ENCODE results near the gene KIF26A. TPM values are rescaled to one million over a fixed set of nuclear protein-coding genes. Genes with fewer than 3 reads are reported as not detected.

KIF26A gene
- total RNA-seq, 1 donor from 2014 or later: 0.26 TPM

DNA sequence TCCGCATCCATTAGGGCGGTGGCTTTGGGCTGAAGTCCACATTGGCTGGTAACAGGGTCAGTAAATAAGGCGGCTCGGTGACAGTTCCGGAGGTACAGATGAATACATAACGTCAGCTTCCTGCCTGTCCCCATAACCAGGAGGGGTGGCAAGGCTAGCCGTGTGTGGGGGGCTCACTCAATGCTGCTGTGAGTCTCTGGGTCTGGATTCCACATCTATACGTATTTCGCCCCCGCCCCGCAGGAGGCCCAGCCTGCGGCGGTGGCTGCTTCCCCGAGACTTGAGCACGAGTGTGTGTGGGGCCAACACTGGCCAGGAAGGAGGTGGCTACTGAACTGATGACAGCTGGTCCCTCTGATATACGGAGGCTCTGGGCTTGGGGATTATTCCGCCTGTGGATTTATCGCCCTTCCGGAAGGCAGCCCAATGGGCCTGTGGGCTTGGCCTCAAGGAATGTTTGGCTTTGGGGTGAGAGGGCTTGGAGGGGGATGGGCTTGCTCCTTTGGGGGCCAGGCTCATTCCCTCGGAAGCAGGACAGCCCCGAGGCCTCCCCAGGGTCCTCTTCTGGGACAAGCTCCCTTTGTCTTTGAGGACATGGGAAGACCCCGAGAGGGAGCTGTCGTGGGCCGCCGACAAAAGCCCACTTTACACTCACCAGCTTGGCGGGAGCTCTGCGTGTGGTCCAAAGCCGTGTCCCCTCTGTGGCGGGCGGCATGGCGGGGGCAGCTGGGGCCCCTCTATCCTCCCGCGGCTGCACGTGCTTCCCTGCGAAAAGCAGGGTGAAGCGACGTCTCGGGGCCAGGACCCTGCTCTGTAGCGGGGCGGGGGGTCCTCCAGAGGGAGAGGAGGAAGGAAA lies 82.1 kb downstream of the KIF26A start:
- FAIRE-seq (no peak), DNase-seq (ENCODE audit: low read depth) (no peak)
- Histone ChIP-seq H3K36me3 (ENCODE audit: control insufficient read depth, insufficient read depth, low read length) (no peaks in the 10 kb centered on the region), H3K4me3 (ENCODE audit: low read depth, low read length) (no peak overlapping the region), H3K27me3 (ENCODE audit: control insufficient read depth, insufficient read depth, low read length) (no peaks in the 10 kb centered on the region)
- TF ChIP-seq, protein P1, sequence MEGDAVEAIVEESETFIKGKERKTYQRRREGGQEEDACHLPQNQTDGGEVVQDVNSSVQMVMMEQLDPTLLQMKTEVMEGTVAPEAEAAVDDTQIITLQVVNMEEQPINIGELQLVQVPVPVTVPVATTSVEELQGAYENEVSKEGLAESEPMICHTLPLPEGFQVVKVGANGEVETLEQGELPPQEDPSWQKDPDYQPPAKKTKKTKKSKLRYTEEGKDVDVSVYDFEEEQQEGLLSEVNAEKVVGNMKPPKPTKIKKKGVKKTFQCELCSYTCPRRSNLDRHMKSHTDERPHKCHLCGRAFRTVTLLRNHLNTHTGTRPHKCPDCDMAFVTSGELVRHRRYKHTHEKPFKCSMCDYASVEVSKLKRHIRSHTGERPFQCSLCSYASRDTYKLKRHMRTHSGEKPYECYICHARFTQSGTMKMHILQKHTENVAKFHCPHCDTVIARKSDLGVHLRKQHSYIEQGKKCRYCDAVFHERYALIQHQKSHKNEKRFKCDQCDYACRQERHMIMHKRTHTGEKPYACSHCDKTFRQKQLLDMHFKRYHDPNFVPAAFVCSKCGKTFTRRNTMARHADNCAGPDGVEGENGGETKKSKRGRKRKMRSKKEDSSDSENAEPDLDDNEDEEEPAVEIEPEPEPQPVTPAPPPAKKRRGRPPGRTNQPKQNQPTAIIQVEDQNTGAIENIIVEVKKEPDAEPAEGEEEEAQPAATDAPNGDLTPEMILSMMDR (IDR thresholded peaks at IDR 0.05; ENCODE audit: insufficient read depth, low read length, severe bottlenecking): no peak

DNA sequence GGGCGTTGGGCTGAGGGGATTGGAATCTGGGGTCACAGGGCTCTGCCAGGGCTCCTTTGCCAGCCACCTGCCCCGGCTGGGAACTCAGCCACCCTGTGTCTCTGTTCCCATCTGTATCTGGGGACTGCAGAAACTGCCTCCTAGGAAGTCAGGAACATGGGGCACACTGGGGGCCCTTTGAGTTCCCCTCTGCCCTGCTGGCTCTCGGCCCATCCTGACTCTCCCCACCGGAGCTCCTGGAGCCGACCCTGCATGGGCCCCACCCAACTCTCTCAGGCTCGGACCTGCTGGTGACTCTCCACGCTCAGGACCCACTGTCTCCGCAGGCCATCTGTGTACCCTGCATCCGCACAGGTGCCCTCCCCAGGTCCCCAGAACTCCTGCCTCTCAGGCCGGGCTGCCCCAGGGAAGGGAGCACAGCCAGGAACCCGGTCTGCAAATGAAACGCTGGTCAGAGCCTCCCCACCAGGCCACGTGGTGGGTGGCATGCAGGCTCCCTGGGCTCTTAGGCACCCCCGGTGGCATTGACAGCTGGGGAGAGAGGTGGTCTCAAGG lies 82.8 kb downstream of the KIF26A start:
- FAIRE-seq: no peak
- Histone ChIP-seq H3K27me3 (ENCODE audit: control insufficient read depth, insufficient read depth, low read length) (no peaks in the 10 kb centered on the region), H3K4me3 (ENCODE audit: low read depth, low read length) (no peak overlapping the region), H3K36me3 (ENCODE audit: control insufficient read depth, insufficient read depth, low read length) (no peaks in the 10 kb centered on the region)
- TF ChIP-seq, protein P1 (IDR thresholded peaks at IDR 0.05; ENCODE audit: insufficient read depth, low read length, severe bottlenecking): no peak
- DNase-seq (ENCODE audit: low read depth): no peak

DNA sequence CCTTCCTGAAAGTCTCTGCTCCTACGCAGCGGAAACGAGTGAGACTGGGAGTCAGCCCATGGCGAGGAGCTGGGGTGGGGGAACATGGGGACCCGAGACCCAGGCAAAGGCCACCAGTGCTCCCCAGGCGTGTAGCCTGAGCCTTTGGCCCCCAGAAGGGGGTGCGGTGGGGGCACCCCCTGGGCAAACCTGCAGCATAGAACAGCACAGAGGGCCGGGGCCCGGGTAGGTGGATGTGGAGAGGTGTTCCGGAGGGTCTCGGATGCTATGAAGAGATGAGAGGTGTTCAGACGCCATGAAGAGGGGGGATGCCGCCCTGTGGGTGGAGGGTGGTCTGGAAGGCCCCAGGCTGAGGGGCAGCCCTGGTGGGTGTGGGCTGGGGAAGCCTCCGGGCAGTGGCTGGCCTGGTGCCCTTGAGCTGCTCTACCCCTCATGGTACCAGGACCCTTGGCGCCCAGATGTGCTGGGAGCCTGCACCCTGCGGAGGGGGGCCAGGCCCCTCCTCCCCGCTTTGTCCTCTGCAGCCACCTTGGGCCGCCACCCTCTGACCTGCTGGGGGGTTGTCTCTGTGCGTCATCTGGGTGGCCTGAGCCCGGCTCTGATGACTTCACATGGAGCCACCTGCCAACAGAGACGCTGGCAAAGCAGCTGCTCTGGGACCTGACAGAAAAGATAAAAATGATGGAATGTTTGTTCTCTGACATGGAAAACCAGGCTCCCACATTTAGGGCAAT lies 83.4 kb downstream of the KIF26A start:
- no peaks in the 10 kb centered on the region for H3K27me3 ChIP-seq (ENCODE audit: control insufficient read depth, insufficient read depth, low read length)
- DNase-seq (ENCODE audit: low read depth) (no peak), FAIRE-seq (no peak)
- TF ChIP-seq, protein P1 (IDR thresholded peaks at IDR 0.05; ENCODE audit: insufficient read depth, low read length, severe bottlenecking): no peak
- no peak overlapping the region for H3K4me3 ChIP-seq (ENCODE audit: low read depth, low read length)
- H3K36me3 ChIP-seq (ENCODE audit: control insufficient read depth, insufficient read depth, low read length): no peaks in the 10 kb centered on the region

DNA sequence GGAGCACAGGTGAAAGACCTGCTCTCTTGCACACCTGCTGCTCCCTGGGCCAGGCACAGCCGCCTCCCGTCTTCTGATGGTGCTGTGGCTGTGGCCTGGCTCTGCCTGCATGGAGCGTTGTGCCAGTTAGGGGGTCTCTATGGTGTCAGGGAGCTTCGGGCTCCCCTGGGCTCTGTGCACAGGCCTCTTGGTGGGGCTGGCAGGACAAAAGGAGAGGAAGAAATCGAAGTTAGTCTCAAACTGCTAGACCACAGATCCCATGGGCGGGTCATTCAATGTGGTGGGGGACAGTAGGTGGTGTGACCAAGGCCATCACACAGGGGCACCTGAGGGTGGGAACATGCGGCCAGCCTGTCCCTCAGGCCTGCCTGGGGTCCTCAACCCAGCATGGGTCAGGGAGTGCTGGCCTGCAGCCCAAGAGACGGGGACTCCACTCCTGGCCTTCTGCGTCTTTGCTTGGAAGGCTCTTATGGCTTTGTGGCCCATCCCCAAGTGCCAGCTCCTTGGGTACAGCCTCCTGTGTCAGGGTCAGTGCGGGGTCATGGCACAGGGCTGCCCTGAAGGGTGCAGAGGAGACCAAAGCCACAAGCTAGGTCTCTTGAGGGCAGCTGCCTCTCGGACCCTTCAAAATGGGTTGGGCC lies 84.1 kb downstream of the KIF26A start:
- FAIRE-seq: no peak
- DNase-seq (ENCODE audit: low read depth): no peak
- Histone ChIP-seq H3K27me3 (ENCODE audit: control insufficient read depth, insufficient read depth, low read length) (no peaks in the 10 kb centered on the region), H3K36me3 (ENCODE audit: control insufficient read depth, insufficient read depth, low read length) (no peaks in the 10 kb centered on the region), H3K4me3 (ENCODE audit: low read depth, low read length) (no peak overlapping the region)
- TF ChIP-seq, protein P1 (IDR thresholded peaks at IDR 0.05; ENCODE audit: insufficient read depth, low read length, severe bottlenecking): no peak

DNA sequence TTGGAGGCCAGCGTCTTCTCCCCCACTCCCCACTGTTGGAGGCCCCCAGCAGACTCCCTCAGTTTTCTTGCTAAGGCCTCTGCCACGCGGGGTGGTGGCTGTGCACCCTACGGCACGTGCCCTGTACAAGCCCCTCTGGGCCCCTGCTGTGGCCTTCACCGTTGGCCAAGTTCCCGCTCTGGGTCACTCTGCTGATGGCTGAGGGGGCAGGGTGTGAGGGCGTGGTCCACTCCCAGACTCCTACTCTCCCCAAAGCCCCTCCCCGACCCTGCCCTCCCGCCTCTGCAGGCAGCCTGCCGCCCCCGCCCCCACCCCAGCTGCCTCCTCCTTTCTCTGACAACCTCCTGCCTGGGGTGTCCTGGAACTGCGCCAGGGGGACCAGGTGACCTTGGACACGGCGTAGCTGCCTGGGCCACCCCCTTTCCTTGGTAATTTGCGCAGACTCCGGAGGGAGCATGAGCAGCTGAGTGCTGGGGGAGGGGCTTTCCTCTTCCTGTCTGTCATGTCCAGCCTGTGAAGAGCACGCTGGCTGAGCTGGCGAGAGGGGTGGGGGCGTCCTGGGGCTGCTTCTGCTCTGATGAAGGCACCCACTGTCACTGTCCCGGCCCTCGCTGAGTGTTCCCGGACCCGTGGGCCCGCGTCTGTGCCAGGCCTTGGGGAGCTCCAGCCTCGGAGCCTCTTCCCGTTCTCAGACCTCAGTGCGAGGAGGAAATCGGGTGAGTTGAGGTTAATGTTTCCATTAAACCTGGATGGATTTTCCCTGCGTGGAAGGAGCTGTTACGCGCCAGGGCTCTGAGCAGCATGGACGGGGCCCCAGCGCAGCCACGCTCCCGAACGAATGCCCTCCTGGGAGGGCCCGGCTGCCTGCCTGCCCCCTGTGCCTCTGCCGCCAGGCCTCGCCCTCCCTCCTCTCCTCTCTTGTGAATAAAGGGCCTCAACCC lies 85.0 kb downstream of the KIF26A start:
- TF ChIP-seq, protein P1 (IDR thresholded peaks at IDR 0.05; ENCODE audit: insufficient read depth, low read length, severe bottlenecking): no peak
- Histone ChIP-seq H3K36me3 (ENCODE audit: control insufficient read depth, insufficient read depth, low read length) (no peaks in the 10 kb centered on the region), H3K27me3 (ENCODE audit: control insufficient read depth, insufficient read depth, low read length) (no peaks in the 10 kb centered on the region), H3K4me3 (ENCODE audit: low read depth, low read length) (no peak overlapping the region)
- DNase-seq (ENCODE audit: low read depth): no peak
- no peak for FAIRE-seq

All from bronchial epithelial cell (primary cell).